GM12878 (cell line): ENCODE results near the gene APCDD1L. TPM values are rescaled to one million over a fixed set of nuclear protein-coding genes. Genes with fewer than 3 reads are reported as not detected.

Source experiments
- ATAC-seq: fragments of 200-7000 bp; cut with Tn5 transposase; 3 replicates; pipeline ENCODE4 v1.9.1; 2020; ENCODE audit warnings: mild to moderate bottlenecking, moderate library complexity
- BruUV-seq: library from RNA; stranded (reverse); fragments of 400-500 nt; replicated peaks from 2 replicates; lab custom pipeline; 2021; lab: Mats Ljungman, UMichigan
- CTCF ChIA-PET: fragments of 300-600 bp; sonication (Branson Sonifier 250); formaldehyde crosslinking; extraction: SDS; loops from one replicate; lab custom pipeline; 2021; ENCODE audit warnings: inconsistent platforms; lab: Yijun Ruan, JAX
- POLR2A ChIA-PET: fragments of 350-600 bp; formaldehyde crosslinking; extraction: SDS; loops from one replicate; lab custom pipeline; 2021; ENCODE audit warnings: inconsistent platforms; lab: Charles Lee
- RAD21 ChIA-PET: fragments of 300-600 bp; sonication (Branson Sonifier 250); formaldehyde crosslinking; loops from one replicate; lab custom pipeline; 2023; ENCODE audit warnings: antibody characterized with exemption; ENCODE audit not compliant: unreplicated experiment; lab: Charles Lee
- SMC1A ChIA-PET: fragments of 300-600 bp; sonication (Branson Sonifier 250); formaldehyde crosslinking; loops from one replicate; lab custom pipeline; 2023; ENCODE audit not compliant: unreplicated experiment, uncharacterized antibody; lab: Charles Lee
- DNase-seq: peaks from one replicate; pipeline ENCODE4 v3.0.0-alpha.2; 2011; ENCODE audit warnings: low read depth, low spot score
- FAIRE-seq: peaks from 3 replicates; lab custom pipeline; 2011; peaks lifted over from hg19 to GRCh38; lab: Jason Lieb, UNC
- H2AFZ ChIP-seq: 2 replicates; pipeline ENCODE4 v1.6.0; 2011; ENCODE audit warnings: low read depth, low read length, control low read depth; ENCODE audit not compliant: control insufficient read depth
- H3K27ac ChIP-seq: 2 replicates; pipeline ENCODE4 v1.5.1; 2011; ENCODE audit warnings: control low read depth; ENCODE audit not compliant: control insufficient read depth, insufficient read depth
- H3K27me3 ChIP-seq, 2 experiments: replicated peaks in 1 of 2; 2 replicates each; pipeline versions ENCODE4 v1.6.0 to v1.6.1; 2011; ENCODE audit warnings: low read length in 1 of 2; ENCODE audit not compliant: control insufficient read depth in 2 of 2, insufficient read depth in 2 of 2
- H3K36me3 ChIP-seq, 2 experiments: 2 replicates each; pipeline ENCODE4 v1.5.1; 2011; ENCODE audit warnings: low read length in 1 of 2; ENCODE audit not compliant: control insufficient read depth in 2 of 2, insufficient read depth in 2 of 2
- H3K4me1 ChIP-seq: 2 replicates; pipeline ENCODE4 v1.6.1; 2011; ENCODE audit warnings: mild to moderate bottlenecking, low read length, moderate library complexity, mixed read lengths; ENCODE audit not compliant: control insufficient read depth, insufficient read depth
- H3K4me2 ChIP-seq: 2 replicates; pipeline ENCODE4 v1.6.0; 2011; ENCODE audit warnings: control low read depth; ENCODE audit not compliant: control insufficient read depth, insufficient read depth
- H3K4me3 ChIP-seq: fragments of 200-600 bp; sonication (generic); 2 replicates; pipeline ENCODE4 v1.5.1; 2016
- H3K79me2 ChIP-seq: 2 replicates; pipeline ENCODE4 v1.6.0; 2011; ENCODE audit warnings: low read length; ENCODE audit not compliant: control insufficient read depth, insufficient read depth
- H3K9ac ChIP-seq: 2 replicates; pipeline ENCODE4 v1.8.0; 2011; ENCODE audit warnings: low read length, control low read depth, mixed read lengths; ENCODE audit not compliant: control insufficient read depth, insufficient read depth
- H3K9me3 ChIP-seq: replicated peaks from 3 replicates; pipeline ENCODE4 v1.5.1; 2011; ENCODE audit warnings: mild to moderate bottlenecking, low read length; ENCODE audit not compliant: control insufficient read depth, insufficient read depth
- H4K20me1 ChIP-seq: 2 replicates; pipeline ENCODE4 v1.6.0; 2011; ENCODE audit not compliant: control insufficient read depth, insufficient read depth
- CHD2 ChIP-seq: IDR thresholded peaks from 2 replicates; pipeline ENCODE4 v1.6.1; 2011; ENCODE audit warnings: low read depth, low read length, improper control_type of control experiment, borderline replicate concordance
- EP300 ChIP-seq, 2 experiments: fragments of 150-350 bp in 1 of 2; IDR thresholded peaks; 2 replicates each; pipeline ENCODE4 v1.6.1; 2011 to 2012; ENCODE audit warnings: low read depth in 2 of 2, low read length in 2 of 2, borderline replicate concordance in 1 of 2, improper control_type of control experiment in 1 of 2, inconsistent platforms in 1 of 2; ENCODE audit not compliant: control insufficient read depth in 1 of 2
- FOXK2 ChIP-seq: fragments of 450-650 bp; IDR thresholded peaks from 2 replicates; pipeline ENCODE4 v1.6.1; 2017; ENCODE audit warnings: mild to moderate bottlenecking, moderate library complexity
- IKZF1 ChIP-seq: fragments of 450-650 bp; conservative IDR thresholded peaks from 2 replicates; pipeline ENCODE4 v1.6.1; 2017; ENCODE audit warnings: antibody characterized with exemption, mild to moderate bottlenecking
- IRF5 ChIP-seq: fragments of 450-650 bp; IDR thresholded peaks from 2 replicates; pipeline ENCODE4 v1.6.1; 2017; ENCODE audit warnings: borderline replicate concordance
- NFYB ChIP-seq: IDR thresholded peaks from 2 replicates; pipeline ENCODE4 v1.6.1; 2011; ENCODE audit warnings: low read depth, mild to moderate bottlenecking, low read length, improper control_type of control experiment, moderate library complexity; ENCODE audit not compliant: insufficient read depth
- PAX8 ChIP-seq: fragments of 450-650 bp; IDR thresholded peaks from 2 replicates; pipeline ENCODE4 v1.6.1; 2017; ENCODE audit warnings: mild to moderate bottlenecking, moderate library complexity
- RBBP5 ChIP-seq: fragments of 200-600 bp; sonication (generic); conservative IDR thresholded peaks from 2 replicates; pipeline ENCODE4 v1.6.1; 2016
- SMARCA5 ChIP-seq: fragments of 450-650 bp; IDR thresholded peaks from 2 replicates; pipeline ENCODE4 v1.6.1; 2017; ENCODE audit warnings: mild to moderate bottlenecking
- SREBF2 ChIP-seq: IDR thresholded peaks from 2 replicates; pipeline ENCODE4 v1.6.1; 2012; ENCODE audit warnings: mild to moderate bottlenecking, low read length
- TCF3 ChIP-seq: IDR thresholded peaks from 2 replicates; pipeline ENCODE4 v1.6.1; 2012; ENCODE audit warnings: low read depth, mild to moderate bottlenecking, low read length, borderline replicate concordance; ENCODE audit not compliant: insufficient read depth
- ZNF384 ChIP-seq: IDR thresholded peaks from 2 replicates; pipeline ENCODE4 v1.6.1; 2012; ENCODE audit warnings: low read depth, mild to moderate bottlenecking, low read length, improper control_type of control experiment, borderline replicate concordance
- WGBS: methylation state at CpG from one replicate; pipeline ENCODE4 v1.1.6; 2016; ENCODE audit warnings: low lambda C conversion rate; ENCODE audit not compliant: insufficient replicate concordance, insufficient coverage; ENCODE audit errors: missing lambda C conversion rate; 5-methylcytosine and 5-hydroxymethylcytosine counted together
- in situ Hi-C: fragments of 300-500 bp; cut with MboI; formaldehyde crosslinking; loops from 9 replicates; pipeline ENCODE4 v1.14.3; 2018; ENCODE audit warnings: mixed read lengths
- intact Hi-C: fragments of 100-400 bp; cut with micrococcal nuclease; formaldehyde crosslinking; loops from one replicate; pipeline ENCODE4 v1.14.2; 2022; ENCODE audit not compliant: unreplicated experiment
- polyA plus RNA-seq, 11 experiments: library from polyadenylated mRNA; depleted of rRNA in 4 of 11; unstranded in 6 of 11; stranded (reverse) in 5 of 11; fragments of >200 nt; fragmentation: Nextera tagmentation in 4 of 11; fragmentation: Illumina TruSeq in 1 of 11; extraction: Ambion mirVana in 4 of 11; extraction: Trizol in 1 of 11; gene quantifications; 1 replicate in 1 of 11; 2 replicates in 10 of 11; pipeline versions ENCODE4 v1.2.1 to v1.2.3, GENCODE V29; 2011 to 2016; ENCODE audit warnings: inconsistent platforms in 2 of 11, missing spikeins in 2 of 11, low read depth in 1 of 11
- total RNA-seq, 4 experiments: library from RNA; depleted of rRNA in 3 of 4; stranded (reverse); fragments of >200 nt in 3 of 4; fragmentation: Illumina TruSeq in 1 of 4; extraction: Trizol in 1 of 4; gene quantifications; 2 replicates each; pipeline versions ENCODE4 v1.2.1 to v1.2.3, GENCODE V29; 2013 to 2021
- TF ChIP-seq, protein P1 (sequence below): IDR thresholded peaks from 2 replicates; pipeline ENCODE4 v1.6.1; 2012; ENCODE audit warnings: low read depth, low read length, improper control_type of control experiment

APCDD1L gene
- total and polyA plus RNA-seq, 10 of the 15 experiments (the other 5 are each of a cell fraction or from before 2014, with no cell fraction given), result 0.14 to 0.50 TPM; not detected in 8

- Histone ChIP-seq H3K79me2 (no peaks in the 10 kb centered on the region), H3K27ac (no peak overlapping the region), H3K4me3 (no peak overlapping the region), H3K36me3 (no peaks in the 10 kb centered on the region), H3K4me1 (no peaks in the 10 kb centered on the region), H3K4me2 (no peak overlapping the region), H2AFZ (no peak overlapping the region), H4K20me1 (no peaks in the 10 kb centered on the region), H3K9me3 (no peaks in the 10 kb centered on the region), H3K27me3 (no peaks in the 10 kb centered on the region), H3K9ac (no peak overlapping the region)
- TF ChIP-seq CHD2 (no peak), TCF3 (no peak), ZNF384 (no peak), PAX8 (no peak), IRF5 (no peak), EP300 (IDR thresholded peaks at IDR 0.05; ENCODE audit: borderline replicate concordance in 1 of 2, control insufficient read depth in 1 of 2, low read depth in 2 of 2, low read length in 2 of 2) (no peak), SMARCA5 (no peak), RBBP5 (no peak), FOXK2 (no peak), SREBF2 (no peak), NFYB (no peak), IKZF1 (no peak)
- TF ChIP-seq, protein P1, sequence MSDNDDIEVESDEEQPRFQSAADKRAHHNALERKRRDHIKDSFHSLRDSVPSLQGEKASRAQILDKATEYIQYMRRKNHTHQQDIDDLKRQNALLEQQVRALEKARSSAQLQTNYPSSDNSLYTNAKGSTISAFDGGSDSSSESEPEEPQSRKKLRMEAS, result no peak
- ChIA-PET CTCF (no interaction called here), SMC1A (interaction anchor here (1.2 kb wide), 1 partner anchor 312 kb away, joined by 4 read pairs; no protein-coding TSS in a partner anchor), POLR2A (no interaction called here), RAD21 (interaction anchor here (0.5 kb wide), 1 partner anchor 83 kb away, joined by 4 read pairs; no protein-coding TSS in a partner anchor)
- 74% methylated on average over 13 of the region's 13 CpGs for WGBS
- intact Hi-C loops (no loop called here), in situ Hi-C loops (loop anchor here (25.0 kb wide), 1 partner anchor 1263 kb away; no protein-coding TSS in a partner anchor)
- DNase-seq (no peak), ATAC-seq (no peak), FAIRE-seq (no peak)
- no TSS peak for BruUV-seq
Observed at GRCh38 chr20:58549231-58550209, 34.3 kb upstream of the APCDD1L start.
